HEK293 (cell line): ENCODE results near the gene SYCP3.

Experiments used
- CTCF ChIA-PET: fragments of 350-600 bp; formaldehyde crosslinking; extraction: SDS; loops from one replicate; lab custom pipeline; 2021; ENCODE audit warnings: antibody characterized with exemption; lab: Yijun Ruan, JAX
- POLR2A ChIA-PET: fragments of 300-600 bp; formaldehyde crosslinking; extraction: SDS; loops from one replicate; lab custom pipeline; 2020; ENCODE audit warnings: antibody characterized with exemption, inconsistent platforms; lab: Yijun Ruan, JAX
- H3K27ac ChIP-seq: fragments of 200-500 bp; sonication (Bioruptor generic); 2 replicates; pipeline ENCODE4 v1.5.1; 2014; ENCODE audit warnings: low read depth, low read length, control low read depth, inconsistent platforms; ENCODE audit errors: extremely low read depth
- H3K36me3 ChIP-seq, 2 experiments: fragments of 200-500 bp in 1 of 2; sonication (Bioruptor generic) in 1 of 2; 1 replicate in 1 of 2; 2 replicates in 1 of 2; pipeline ENCODE4 v1.5.1; 2014 to 2017; ENCODE audit warnings: inconsistent platforms in 2 of 2, low read length in 2 of 2; ENCODE audit not compliant: control insufficient read depth in 2 of 2, insufficient read depth in 1 of 2
- H3K4me1 ChIP-seq: fragments of 200-500 bp; sonication (Bioruptor generic); 2 replicates; pipeline ENCODE4 v1.5.1; 2014; ENCODE audit warnings: mild to moderate bottlenecking, low read length, inconsistent platforms; ENCODE audit not compliant: control insufficient read depth, insufficient read depth
- H3K4me3 ChIP-seq: 2 replicates; pipeline ENCODE4 v1.5.1; 2011; ENCODE audit warnings: low read depth, mild to moderate bottlenecking, control low read depth, low read length, moderate library complexity
- H3K9me3 ChIP-seq: fragments of 200-500 bp; sonication (Bioruptor generic); 2 replicates; pipeline ENCODE4 v1.5.1; 2014; ENCODE audit warnings: low read depth, low read length, inconsistent platforms; ENCODE audit not compliant: control insufficient read depth, insufficient read depth
- CTCF ChIP-seq: fragments of 450-650 bp; formaldehyde crosslinking; IDR thresholded peaks from 2 replicates; pipeline ENCODE4 v1.5.1; 2016; ENCODE audit warnings: missing biosample characterization, missing genetic modification characterization
- GLIS1 ChIP-seq: fragments of 450-650 bp; formaldehyde crosslinking; IDR thresholded peaks from 2 replicates; pipeline ENCODE4 v1.5.1; 2016; ENCODE audit warnings: missing biosample characterization, missing genetic modification characterization
- KLF17 ChIP-seq: fragments of 450-650 bp; formaldehyde crosslinking; IDR thresholded peaks from 2 replicates; pipeline ENCODE4 v1.5.1; 2016; ENCODE audit warnings: missing biosample characterization, missing genetic modification characterization
- MZF1 ChIP-seq: fragments of 450-650 bp; formaldehyde crosslinking; IDR thresholded peaks from 2 replicates; pipeline ENCODE4 v1.5.1; 2017; ENCODE audit warnings: missing biosample characterization, missing genetic modification characterization, borderline replicate concordance
- TRIM28 ChIP-seq: IDR thresholded peaks from 2 replicates; pipeline ENCODE4 v1.6.1; 2011; ENCODE audit warnings: low read length, control low read depth, borderline replicate concordance
- ZFP3 ChIP-seq: fragments of 450-650 bp; formaldehyde crosslinking; IDR thresholded peaks from 2 replicates; pipeline ENCODE4 v1.5.1; 2016; ENCODE audit warnings: low read depth, missing biosample characterization, missing genetic modification characterization
- ZNF16 ChIP-seq: fragments of 450-650 bp; formaldehyde crosslinking; IDR thresholded peaks from 2 replicates; pipeline ENCODE4 v1.5.1; 2016; ENCODE audit warnings: low read depth, missing biosample characterization, missing genetic modification characterization
- ZNF274 ChIP-seq, 2 experiments: fragments of 200-500 bp in 1 of 2; fragments of 450-650 bp in 1 of 2; sonication (Bioruptor generic) in 1 of 2; formaldehyde crosslinking in 1 of 2; IDR thresholded peaks; 2 replicates each; pipeline versions ENCODE4 v1.5.1 to v1.6.1; 2014 to 2016; ENCODE audit warnings: borderline replicate concordance in 1 of 2, inconsistent platforms in 1 of 2, low read length in 1 of 2, missing biosample characterization in 1 of 2, missing genetic modification characterization in 1 of 2
- ZNF280C ChIP-seq: fragments of 450-650 bp; formaldehyde crosslinking; IDR thresholded peaks from 2 replicates; pipeline ENCODE4 v1.5.1; 2016; ENCODE audit warnings: missing biosample characterization, missing genetic modification characterization
- ZNF292 ChIP-seq: fragments of 450-650 bp; formaldehyde crosslinking; IDR thresholded peaks from 2 replicates; pipeline ENCODE4 v1.5.1; 2016; ENCODE audit warnings: low read depth, missing biosample characterization, missing genetic modification characterization, borderline replicate concordance
- ZNF324 ChIP-seq: fragments of 450-650 bp; formaldehyde crosslinking; IDR thresholded peaks from 2 replicates; pipeline ENCODE4 v1.5.1; 2016; ENCODE audit warnings: missing biosample characterization, missing genetic modification characterization
- ZNF37A ChIP-seq: fragments of 450-650 bp; IDR thresholded peaks from 2 replicates; pipeline ENCODE4 v1.5.1; 2018; ENCODE audit warnings: missing biosample characterization, missing genetic modification characterization
- ZNF404 ChIP-seq: fragments of 450-650 bp; formaldehyde crosslinking; IDR thresholded peaks from 2 replicates; pipeline ENCODE4 v1.5.1; 2017; ENCODE audit warnings: missing biosample characterization, missing genetic modification characterization
- ZXDB ChIP-seq: fragments of 450-650 bp; formaldehyde crosslinking; IDR thresholded peaks from 2 replicates; pipeline ENCODE4 v1.5.1; 2016; ENCODE audit warnings: missing biosample characterization, missing genetic modification characterization
- TF ChIP-seq, protein P1 (sequence below): fragments of 450-650 bp; formaldehyde crosslinking; conservative IDR thresholded peaks from 2 replicates; pipeline ENCODE4 v1.5.1; 2016; ENCODE audit warnings: low read depth, missing biosample characterization, missing genetic modification characterization

The SYCP3 gene

DNA sequence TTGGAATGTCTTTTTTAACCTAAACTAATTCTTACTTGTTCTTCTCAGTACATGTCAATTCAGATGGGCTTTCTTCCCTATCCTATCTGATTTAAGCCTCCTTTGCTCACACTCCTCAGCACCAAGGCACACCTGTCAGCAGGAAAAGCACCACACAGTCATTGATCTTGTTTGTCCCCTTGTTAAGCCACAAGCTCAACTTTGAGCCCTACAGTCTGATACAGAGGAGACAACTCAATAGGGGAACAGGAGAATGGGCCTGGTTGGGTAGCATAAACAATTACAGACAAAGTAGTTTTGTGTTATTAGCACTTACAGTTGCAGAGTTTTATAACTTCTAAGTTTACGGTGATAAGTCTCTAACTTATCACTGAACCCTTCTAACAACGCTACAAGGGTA lies 29.5 kb upstream of the SYCP3 start:
- CTCF ChIA-PET = interaction anchor here (0.6 to 1.2 kb wide), 5 partner anchors 22 to 1111 kb away, joined by 3 to 4 read pairs (median 3); partner anchors contain the start of gene ARL1
- Histone ChIP-seq H3K9me3 (no peaks in the 10 kb centered on the region), H3K27ac (no peak overlapping the region), H3K4me1 (no peaks in the 10 kb centered on the region), H3K4me3 (no peak overlapping the region), H3K36me3 (peaks cover 9 to 26% of the 10 kb centered on the region in 2 experiments; a peak in 1 of 3 replicates)
- POLR2A ChIA-PET = no interaction called here
- TF ChIP-seq CTCF (tag by site-specific recombination) (no peak), ZNF292 (tag by site-specific recombination) (no peak), GLIS1 (tag by site-specific recombination) (no peak), ZNF274 (IDR thresholded peaks at IDR 0.05; ENCODE audit: low read length) (no peak), ZNF274 (tag by site-specific recombination; IDR thresholded peaks at IDR 0.05; ENCODE audit: borderline replicate concordance) (no peak), MZF1 (tag by site-specific recombination) (no peak), ZNF280C (tag by site-specific recombination) (no peak), ZNF37A (tag by site-specific recombination) (no peak), ZNF404 (no peak), ZNF16 (no peak), ZXDB (tag by site-specific recombination) (no peak), ZNF324 (tag by site-specific recombination) (no peak), ZFP3 (tag by site-specific recombination) (no peak), KLF17 (tag by site-specific recombination) (no peak), TRIM28 (no peak)
- TF ChIP-seq, protein P1, sequence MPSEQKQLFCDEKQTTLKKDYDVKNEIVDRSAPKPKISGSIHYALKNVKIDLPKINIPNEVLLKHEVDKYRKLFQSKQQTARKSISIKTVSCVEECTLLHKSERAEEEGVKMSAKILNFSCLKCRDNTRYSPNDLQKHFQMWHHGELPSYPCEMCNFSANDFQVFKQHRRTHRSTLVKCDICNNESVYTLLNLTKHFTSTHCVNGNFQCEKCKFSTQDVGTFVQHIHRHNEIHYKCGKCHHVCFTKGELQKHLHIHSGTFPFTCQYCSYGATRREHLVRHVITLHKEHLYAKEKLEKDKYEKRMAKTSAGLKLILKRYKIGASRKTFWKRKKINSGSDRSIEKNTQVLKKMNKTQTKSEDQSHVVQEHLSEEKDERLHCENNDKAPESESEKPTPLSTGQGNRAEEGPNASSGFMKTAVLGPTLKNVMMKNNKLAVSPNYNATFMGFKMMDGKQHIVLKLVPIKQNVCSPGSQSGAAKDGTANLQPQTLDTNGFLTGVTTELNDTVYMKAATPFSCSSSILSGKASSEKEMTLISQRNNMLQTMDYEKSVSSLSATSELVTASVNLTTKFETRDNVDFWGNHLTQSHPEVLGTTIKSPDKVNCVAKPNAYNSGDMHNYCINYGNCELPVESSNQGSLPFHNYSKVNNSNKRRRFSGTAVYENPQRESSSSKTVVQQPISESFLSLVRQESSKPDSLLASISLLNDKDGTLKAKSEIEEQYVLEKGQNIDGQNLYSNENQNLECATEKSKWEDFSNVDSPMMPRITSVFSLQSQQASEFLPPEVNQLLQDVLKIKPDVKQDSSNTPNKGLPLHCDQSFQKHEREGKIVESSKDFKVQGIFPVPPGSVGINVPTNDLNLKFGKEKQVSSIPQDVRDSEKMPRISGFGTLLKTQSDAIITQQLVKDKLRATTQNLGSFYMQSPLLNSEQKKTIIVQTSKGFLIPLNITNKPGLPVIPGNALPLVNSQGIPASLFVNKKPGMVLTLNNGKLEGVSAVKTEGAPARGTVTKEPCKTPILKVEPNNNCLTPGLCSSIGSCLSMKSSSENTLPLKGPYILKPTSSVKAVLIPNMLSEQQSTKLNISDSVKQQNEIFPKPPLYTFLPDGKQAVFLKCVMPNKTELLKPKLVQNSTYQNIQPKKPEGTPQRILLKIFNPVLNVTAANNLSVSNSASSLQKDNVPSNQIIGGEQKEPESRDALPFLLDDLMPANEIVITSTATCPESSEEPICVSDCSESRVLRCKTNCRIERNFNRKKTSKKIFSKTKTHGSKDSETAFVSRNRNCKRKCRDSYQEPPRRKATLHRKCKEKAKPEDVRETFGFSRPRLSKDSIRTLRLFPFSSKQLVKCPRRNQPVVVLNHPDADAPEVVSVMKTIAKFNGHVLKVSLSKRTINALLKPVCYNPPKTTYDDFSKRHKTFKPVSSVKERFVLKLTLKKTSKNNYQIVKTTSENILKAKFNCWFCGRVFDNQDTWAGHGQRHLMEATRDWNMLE (tag by site-specific recombination) = no peak
